ENCODE measurements around the gene KRTCAP2.

The KRTCAP2 gene

DNA sequence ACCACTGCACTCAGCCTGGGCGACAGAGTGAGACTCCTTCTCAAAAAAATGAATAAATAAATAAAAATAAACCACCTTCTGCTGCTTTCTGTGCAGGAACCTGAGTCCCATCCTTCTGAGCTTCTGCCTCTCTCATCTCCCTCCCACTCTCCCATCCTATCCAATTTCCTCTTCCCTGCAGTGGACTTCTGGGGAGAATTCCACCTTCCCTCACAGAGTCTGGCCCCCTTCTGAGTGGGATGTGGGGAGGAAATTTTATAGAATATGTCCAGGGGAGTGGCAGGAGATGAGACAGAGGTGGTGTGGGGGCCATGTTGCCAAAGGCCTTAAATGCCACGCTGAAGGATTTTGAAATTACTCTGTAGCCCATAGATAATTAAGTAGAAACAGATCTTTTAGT, 50.8 kb downstream of the KRTCAP2 start:
- FAIRE-seq (no peak), DNase-seq (ENCODE audit: insufficient read length, low spot score) (no peak)

GRCh38 chr1:155121249-155121648, 51.9 kb downstream of the KRTCAP2 start:
- DNase-seq (ENCODE audit: insufficient read length, low spot score) (no peak), FAIRE-seq (no peak)

GRCh38 chr1:155120253-155120652, 52.9 kb downstream of the KRTCAP2 start:
- no peak for FAIRE-seq
- DNase-seq (ENCODE audit: insufficient read length, low spot score): no peak
